ENCODE results near the gene NDUFS2.

Gene NDUFS2

GRCh38 chr1:161172776-161173376, 29.3 kb upstream of the NDUFS2 start:
- no peak for DNase-seq

- no peak for DNase-seq
Observed at GRCh38 chr1:161173711-161174110, 28.5 kb upstream of the NDUFS2 start.

- DNase-seq = no peak
Observed at GRCh38 chr1:161174911-161175310, 27.3 kb upstream of the NDUFS2 start.

GRCh38 chr1:161175771-161176453, 26.3 kb upstream of the NDUFS2 start:
- DNase-seq = no peak

GRCh38 chr1:161176468-161177111, 25.6 kb upstream of the NDUFS2 start:
- DNase-seq = no peak

GRCh38 chr1:161177112-161177935, 24.8 kb upstream of the NDUFS2 start, which contains the start of gene B4GALT3:
TSS of gene B4GALT3 (minus strand) at chr1:161177507. CDS start at chr1:161176060, 1,447 bp downstream.
- DNase-seq = peak; percentile 87 to 96 (median 93)

- DNase-seq = no peak
Observed at GRCh38 chr1:161177936-161178244, 24.3 kb upstream of the NDUFS2 start.

- DNase-seq = no peak
Observed at GRCh38 chr1:161179698-161180097, 22.5 kb upstream of the NDUFS2 start.

GRCh38 chr1:161180639-161181038, 21.5 kb upstream of the NDUFS2 start:
- no peak for DNase-seq

GRCh38 chr1:161182214-161182613, 20.0 kb upstream of the NDUFS2 start:
- peak in 2 of 4 experiments; percentile 38 for DNase-seq

GRCh38 chr1:161185282-161185682, 16.9 kb upstream of the NDUFS2 start:
- peak in 2 of 4 experiments; percentile 40 to 52 for DNase-seq

- no peak for DNase-seq
Observed at GRCh38 chr1:161185732-161186311, 16.3 kb upstream of the NDUFS2 start.

- no peak for DNase-seq
Observed at GRCh38 chr1:161187311-161187710, 14.9 kb upstream of the NDUFS2 start.

GRCh38 chr1:161188381-161188780, 13.8 kb upstream of the NDUFS2 start:
- DNase-seq = no peak

- DNase-seq = no peak
Observed at GRCh38 chr1:161189036-161189435, 13.1 kb upstream of the NDUFS2 start.

GRCh38 chr1:161190962-161191521, 11.1 kb upstream of the NDUFS2 start:
- no peak for DNase-seq

- no peak for DNase-seq
Observed at GRCh38 chr1:161191971-161192370, 10.2 kb upstream of the NDUFS2 start.

GRCh38 chr1:161192476-161193465, 9.4 kb upstream of the NDUFS2 start:
- DNase-seq = peak in 3 of 4 experiments; percentile 34 to 43 (median 39)

GRCh38 chr1:161193561-161194235, 8.5 kb upstream of the NDUFS2 start:
- DNase-seq = no peak

- no peak for DNase-seq
Observed at GRCh38 chr1:161195171-161195570, 7.0 kb upstream of the NDUFS2 start.

- no peak for DNase-seq
Observed at GRCh38 chr1:161196111-161196510, 6.1 kb upstream of the NDUFS2 start.

Data from activated CD4-positive, CD25-positive, alpha-beta regulatory T cell (primary cell).